CD4-positive, alpha-beta T cell treated with Interleukin-17A for 1 hour (primary cell): Measurements from ENCODE around the gene LCN6.
"Not testable (repeated sequence)": the region's sequence is repeated elsewhere in the genome, so short reads cannot be mapped to it uniquely, and the experiment has no call there.

Source experiments
- DNase-seq: peaks from one replicate; pipeline ENCODE4 v3.0.0-alpha.2; 2020

LCN6 gene

DNA sequence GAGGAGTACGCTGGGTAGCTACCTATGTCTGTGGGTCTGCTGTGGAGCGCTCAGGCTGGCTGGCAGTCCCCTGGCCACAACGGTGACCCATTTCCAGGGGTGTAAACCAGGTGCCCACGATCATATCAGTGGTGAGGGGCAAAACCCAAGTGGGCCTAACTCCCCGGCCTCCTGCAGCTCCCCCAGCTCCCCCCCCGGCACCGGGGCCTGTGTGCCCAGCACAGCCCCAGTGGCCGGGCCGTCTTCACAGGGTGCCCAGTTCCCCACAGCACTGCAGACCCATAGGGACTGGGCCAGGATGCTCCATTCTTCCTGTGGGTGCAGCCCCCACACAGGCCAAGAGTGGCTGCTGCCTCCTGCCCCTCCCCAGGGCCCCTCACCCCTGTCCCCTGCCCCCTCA is 10.7 kb upstream of the LCN6 start:
- DNase-seq: no peak

DNA sequence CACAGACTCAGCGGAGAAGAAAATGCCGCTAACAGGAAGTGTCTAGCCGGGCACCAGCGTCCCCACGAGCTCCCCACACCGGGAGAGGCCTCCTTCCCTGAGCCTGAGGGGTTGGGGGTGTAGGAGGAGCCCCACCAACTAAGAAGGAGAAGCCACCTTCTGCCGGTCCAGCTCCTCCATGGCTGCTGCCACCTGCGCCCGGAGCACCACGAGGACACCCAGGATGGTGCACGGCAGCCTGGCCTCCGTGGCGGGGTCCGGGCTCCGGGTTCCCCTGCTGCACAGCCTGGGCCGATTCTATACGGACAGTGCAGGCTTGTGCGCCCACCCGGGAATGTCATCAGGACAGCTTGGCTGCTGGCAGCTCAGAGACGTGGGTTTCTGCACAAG is 9.4 kb upstream of the LCN6 start:
- DNase-seq: no peak

DNA sequence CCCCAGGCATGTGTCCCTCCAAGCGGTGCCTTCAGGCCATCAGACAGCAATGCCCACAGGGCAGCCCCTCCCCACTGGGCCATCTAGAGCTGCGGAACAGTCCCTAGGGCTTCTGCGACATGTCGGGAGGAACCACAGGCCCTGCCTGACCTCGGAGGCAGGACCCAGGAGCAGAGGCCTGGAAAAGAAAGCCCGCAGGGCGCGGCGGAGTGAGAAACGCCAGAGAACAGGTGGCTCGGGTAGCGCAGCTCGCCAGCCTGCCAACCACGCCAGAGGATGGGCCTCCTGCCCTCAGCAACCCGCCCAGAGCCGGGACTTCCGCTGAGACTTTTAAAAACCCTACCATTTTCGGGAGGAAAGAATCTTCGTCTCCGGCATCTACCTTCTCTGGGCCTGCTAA is 9.0 kb upstream of the LCN6 start:
- DNase-seq: no peak

DNA sequence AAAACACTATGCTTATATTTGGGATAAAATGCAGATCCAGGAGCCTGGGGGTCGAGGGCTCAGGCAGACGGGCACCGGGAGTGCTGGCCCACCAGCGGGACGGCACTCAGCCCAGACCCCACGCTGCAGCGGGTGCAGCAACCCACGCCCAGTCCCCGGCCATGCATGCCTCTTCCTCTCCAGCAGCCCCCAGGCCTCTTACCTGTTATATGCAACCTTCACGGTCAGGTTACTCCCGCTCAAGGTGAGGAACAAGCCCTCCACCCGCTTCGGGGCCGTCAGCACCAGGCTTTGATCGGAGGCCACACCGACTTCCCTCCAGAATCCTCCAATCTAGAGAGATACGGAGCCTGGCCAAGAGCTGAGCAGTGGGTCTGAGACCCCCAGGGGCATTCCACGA is 8.5 kb upstream of the LCN6 start:
- no peak for DNase-seq

DNA sequence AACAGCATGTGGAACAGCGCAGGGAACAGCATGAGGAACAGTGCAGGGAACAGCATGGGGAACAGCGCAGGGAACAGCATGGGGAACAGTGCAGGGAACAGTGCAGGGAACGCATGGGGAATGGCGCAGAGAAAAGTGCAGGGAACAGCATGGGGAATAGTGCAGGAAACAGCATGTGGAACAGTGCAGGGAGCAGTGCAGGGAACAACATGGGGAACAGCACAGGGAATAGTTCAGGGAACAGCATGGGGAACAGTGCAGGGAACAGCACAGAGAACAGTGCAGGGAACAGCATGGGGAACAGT is 7.8 kb upstream of the LCN6 start:
- no peak for DNase-seq

DNA sequence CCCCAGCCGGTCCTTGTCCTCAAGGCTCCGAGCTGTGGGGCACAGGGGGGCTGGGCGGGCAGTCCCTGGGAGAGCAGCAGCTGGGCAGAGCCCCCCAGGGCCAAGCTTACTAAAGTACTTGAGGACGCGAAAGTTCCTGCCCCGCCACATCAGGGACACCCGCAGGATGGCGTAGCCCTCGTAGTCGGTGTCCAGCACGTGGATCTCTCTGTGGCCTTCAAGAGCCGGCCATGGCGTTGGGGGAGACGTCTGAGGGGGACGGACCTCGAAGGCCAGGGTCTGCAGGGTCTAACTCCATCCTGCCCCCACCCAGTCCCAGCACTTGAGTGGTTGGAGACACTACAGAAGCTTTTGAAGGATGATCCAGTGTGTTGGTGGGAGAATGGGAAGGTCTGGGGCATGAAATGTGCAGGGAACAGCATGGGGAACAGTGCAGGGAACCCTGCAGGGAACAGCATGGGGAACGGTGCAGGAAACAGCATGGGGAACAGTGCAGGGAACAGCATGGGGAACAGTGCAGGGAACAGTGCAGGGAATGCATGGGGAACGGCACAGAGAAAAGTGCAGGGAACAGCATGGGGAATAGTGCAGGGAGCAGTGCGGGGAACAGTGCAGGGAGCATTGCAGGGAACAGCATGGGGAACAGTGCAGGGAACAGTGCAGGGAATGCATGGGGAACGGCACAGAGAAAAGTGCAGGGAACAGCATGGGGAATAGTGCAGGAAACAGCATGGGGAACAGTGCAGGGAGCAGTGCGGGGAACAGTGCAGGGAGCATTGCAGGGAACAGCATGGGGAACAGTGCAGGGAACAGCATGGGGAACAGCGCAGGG is 7.2 kb upstream of the LCN6 start:
- DNase-seq: not testable (repeated sequence)

DNA sequence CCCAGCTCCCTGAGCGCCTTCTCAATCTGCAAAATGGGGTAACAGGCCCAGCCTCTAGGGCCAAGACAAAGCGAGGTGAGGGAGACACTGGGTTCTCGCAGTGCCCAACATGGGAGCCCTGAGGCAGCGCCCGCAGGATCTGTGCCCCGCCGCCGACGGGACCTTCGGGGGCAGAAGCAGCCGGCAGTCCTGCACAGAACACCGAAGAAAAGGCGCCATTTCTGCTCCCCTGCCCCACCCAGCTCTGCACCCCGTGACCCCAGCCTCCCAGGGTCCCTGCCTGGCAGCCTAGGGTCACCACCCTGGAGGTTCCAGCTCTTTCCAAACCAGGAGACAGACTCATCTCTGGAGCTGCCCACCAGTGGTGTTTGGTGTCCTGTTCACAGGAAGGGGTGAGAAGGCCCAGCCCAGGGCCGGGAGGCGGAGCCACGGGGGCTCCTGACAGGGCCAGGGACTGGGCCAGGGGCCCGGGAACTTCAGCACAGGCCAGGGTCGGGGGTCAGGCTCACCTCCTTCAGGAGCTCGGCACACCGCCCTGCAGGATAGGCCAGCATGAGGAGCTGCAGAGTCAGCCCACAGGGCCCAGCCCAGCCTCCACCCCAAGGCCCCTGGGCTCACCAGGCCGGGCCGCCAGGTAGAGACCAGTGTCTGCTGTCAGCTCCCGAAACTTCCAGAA is 6.4 kb upstream of the LCN6 start:
- no peak for DNase-seq

DNA sequence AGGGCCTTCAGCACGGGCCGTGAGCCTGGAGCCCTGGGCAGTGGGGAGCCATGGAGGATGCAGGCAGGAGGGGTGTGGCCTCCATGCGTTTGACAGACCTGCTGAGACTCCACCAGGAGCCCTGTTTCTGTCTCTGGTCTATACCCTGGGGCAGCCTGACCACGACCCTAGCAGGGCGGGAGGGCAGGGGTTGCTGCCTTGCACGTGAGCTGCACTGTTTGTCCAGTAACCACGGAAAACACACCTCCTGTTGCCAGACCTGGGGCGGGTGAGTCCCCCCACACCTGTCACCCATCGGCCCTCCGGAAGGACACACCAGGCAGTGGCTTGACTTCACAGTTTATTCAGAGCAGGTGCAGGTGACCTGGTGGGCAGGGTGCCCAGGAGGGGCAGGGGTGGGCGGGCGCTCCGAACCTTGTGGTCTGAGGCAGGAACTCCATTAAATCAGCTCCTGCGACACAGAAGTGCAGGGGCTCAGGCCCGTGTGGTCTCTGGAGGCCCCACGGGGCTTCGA is 5.8 kb upstream of the LCN6 start:
- DNase-seq: no peak

DNA sequence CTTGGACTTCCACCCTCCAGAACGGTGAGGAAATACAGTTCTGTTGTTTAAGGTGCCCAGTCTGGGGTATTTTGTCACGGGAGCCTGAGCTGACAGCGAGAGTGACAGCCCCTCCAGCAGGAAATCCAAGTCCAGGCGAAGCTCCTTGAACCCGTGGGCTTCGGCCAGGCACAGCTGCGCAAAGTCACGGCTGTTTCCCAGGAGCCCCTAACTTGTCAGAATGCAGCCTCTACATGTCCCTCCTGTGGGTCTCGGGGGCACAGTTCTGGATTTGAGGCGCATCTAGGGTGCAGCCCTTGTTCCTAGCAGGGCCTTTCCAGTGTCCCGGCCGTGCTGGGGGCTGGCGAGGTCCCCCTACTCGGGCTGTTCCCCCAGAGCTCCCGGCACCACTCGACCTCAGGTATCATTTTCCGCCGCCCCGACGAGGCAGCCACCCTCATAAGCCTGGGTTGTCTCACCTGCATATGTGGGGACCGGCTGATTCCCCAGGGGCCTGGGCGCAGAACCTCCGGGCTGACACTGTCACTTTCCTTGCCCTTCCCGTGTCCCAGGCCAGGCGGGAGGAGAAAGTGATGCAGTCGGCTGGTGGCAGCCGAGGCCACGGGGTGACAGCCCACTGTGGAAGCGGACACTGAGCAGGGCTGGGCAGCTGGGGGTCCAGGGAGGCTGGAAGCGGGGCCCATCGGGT is 5.2 kb upstream of the LCN6 start:
- DNase-seq: no peak

DNA sequence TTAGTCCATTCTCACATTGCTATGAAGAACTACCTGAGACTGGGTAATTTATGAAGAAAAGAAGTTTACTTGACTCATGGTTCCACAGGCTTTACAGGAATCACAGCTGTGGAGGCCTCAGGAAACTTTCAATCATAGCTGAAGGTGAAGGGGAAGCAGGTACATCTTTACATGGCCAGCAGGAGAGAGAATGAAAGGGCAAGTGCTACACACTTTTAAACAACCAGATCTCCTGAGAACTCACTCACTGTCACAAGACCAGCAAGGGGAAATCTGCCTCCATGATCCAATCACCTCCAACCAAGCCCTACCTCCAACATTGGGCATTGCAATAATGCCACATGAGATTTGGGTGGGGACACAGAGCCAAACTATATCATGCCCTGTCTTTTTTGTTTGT is 3.5 kb upstream of the LCN6 start:
- DNase-seq: no peak

DNA sequence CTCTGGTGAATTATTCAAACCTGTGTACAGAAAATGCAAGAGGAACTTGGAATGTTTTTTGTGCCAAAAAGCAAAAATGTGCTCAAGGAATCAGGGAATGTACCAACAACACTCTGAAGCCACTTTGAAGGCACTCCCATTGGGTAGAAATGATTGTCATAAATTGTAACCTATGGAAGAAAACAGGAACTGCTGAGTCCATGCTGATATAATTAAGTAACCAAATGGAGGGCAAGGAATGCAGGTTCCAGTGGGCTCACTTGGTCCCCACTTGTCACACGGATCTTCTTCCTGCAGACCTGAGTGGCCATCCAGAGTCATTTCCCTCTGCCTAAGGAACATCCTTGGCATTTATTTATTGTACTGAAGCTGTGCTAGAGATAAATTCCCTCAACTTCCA is 2.9 kb upstream of the LCN6 start:
- no peak for DNase-seq

DNA sequence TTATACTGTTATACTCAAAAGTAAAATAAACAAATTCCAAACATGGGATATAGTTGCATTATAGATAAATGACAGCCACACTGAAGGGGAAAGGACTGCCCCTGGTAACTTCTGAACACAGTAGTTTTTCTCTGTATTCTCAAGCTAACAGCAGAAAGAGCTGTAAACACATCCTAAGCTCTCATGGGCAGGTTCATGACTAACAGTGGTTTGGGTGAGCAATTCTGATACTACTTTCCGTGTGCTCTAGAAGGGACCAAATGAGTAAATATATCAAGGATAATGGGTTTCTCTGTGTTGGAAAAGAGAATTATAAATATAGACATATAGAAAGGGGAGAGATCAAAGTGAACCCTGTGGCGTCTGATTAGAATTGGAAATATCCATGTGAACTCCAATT is 2.2 kb upstream of the LCN6 start:
- no peak for DNase-seq

DNA sequence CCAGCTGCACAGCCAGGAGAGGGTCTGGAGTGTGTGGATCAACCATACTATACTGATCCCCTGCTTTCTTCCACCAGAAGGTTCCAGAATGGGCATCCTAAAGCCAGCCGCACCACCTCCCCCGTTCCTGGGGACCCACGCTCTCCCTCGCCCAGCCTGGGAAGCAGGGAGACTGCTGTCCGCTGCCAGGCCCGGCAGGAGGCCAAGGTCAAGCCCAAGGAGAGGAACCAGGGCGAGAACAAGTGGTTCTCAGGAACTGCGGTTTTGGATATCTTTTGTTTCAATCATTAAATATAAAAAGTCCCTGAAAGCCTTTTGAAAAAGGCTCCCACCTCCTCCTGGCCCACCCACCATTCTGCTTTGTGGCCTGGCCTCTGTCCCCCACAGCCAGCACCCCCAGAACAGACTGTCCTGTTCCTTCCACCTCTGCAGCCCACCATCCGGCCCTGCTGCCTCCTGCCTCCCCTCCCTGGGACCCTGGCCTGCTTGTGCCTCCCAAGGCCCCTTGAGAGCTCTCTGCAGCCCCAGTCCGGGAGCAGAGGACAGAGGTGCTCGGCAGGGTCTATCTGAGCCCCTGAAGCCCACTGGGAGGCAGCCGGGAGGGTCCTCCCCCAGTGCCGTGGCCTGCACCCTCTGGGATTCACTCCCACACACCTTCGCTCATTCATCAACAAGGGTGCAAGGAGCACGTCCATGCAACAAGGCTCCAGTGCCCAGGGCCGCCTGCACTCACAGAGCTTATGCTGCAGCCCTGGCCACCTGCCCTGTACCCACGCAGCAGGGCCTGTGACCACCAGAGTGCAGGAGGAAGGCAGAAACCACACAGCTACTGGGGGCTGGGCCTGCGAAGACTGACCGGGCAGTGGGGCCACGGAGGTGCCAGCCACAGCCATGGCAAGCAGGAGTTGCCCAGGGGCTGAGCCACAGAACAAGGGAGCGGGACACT is 614 bp upstream of the LCN6 start:
- DNase-seq: no peak

DNA sequence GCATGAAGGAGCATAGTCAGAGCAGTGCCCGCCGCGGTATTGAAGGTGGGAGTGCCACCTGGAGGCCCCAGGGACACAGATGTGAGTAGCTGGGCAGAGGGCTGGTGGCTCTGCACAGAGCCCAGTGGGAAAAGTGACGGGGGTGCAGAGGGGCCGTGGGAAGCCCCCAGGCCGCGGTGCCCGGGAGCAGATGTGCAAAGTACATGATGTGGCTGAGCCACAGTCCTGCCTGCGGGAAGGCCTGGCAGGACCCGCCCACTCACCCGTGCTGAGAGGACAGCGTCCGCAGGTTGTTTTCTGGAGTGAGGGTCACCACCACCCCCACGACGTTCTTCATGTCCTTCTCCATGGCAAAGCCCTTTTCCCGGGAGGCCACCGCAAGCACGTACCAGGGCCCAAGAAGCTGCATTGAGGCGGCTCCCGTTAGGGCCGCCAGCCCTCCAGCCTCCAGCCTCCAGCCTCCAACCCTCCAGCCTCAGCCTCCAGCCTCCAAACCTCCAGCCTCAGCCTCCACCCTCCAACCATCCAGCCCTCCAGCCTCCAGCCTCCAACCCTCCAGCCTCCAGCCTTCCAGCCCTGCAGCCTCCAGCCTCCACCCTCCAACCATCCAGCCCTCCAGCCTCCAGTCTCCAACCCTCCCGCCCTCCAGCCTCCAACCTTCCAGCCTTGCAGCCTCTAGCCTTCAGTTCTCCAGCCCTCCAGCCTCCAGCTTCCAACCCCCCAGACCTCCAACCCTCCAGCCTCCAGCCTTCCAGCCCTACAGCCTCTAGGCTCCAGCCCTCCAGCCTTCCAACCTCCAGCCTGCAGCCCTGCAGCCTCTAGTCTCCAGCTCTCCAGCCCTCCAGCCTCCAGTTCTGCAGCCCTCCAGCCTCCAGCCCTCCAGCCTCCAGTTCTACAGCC is 914 bp downstream of the LCN6 start:
- DNase-seq: no peak

DNA sequence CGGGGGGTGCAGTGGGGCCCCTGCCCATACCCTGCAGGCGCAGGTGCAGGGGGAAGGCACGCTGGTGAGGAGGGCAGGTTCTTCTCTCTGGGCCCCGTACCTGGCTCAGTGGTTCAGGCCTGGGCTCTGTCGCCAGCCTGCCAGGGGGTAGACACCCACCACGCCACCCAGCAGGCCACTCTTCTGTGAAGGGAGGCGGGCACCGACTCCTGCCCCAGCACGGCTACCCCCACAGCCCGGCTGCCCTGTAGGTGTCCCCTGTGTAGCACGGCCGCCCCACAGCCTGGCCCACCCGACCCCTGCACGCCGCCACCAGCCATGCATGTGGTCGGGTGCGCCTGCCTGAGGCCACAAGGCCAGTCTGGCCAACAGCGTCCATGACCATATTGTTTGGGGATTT is 1.7 kb downstream of the LCN6 start:
- DNase-seq: no peak

DNA sequence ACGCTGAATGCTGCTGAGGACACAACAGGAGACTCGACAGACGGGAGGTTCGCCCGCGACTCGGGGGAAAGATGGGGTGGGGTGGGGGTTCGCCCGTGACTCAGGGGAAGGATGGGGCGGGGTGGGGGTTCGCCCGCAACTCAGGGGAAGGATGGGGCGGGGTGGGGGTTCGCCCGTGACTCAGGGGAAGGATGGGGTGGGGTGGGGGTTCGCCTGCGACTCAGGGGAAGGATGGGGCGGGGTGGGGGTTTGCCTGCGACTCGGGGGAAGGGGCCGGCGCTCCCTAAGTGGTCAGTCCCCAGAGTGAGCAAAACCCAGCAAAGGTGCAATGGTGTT is 2.2 kb downstream of the LCN6 start:
- DNase-seq: no peak

DNA sequence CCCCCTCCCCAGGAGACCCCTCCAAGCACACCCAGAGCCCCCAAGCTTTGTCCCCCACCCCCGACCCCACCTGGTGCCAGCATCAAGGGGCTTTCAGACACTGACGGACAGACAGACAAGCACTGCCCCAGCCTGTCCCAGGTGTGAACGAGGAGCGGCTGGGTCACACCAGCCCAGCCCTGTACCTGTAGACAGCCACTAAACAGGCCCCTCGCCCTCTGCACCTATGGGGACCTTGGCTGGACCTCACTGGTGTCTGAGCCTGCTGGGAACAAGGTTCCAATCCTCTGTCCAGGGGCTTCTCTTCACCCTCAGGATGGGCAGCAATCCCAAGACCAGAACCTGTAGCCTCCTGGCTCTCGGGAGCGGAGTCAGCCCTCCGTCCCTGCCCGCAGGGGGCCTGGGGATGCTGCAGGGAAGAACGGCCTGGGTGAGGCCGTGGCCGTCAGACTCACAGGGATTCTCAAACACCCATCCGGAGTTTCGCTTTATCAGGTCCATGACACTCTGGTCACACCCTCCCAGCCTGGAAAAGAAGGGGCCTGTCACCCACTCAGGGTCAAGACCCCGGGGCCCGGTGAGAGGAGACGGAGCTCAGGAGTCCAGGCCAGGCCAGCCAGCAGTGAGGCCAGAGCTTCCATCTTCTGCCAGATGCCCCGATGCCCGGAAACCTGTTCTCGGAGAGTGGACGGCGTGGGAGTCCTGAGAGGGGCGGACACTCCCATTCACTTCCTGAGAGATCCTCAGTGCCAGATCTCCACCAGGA is 2.8 kb downstream of the LCN6 start:
- DNase-seq: no peak

DNA sequence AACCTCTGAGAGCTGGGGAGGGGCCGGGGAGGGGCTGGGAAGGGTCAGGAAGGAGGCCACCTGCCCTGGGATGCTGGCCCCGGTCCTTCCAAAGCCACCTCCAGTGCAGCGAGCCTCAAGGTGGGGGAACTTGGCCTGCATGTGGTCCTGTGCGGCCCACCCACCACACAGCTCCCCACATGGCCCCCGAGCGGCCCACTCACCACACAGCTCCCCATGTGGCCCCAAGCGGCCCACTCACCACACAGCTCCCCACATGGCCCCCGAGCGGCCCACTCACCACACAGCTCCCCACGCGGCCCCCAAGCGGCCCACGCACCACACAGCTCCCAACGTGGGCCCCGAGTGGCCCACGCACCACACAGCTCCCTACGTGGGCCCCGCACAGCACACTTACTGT is 3.6 kb downstream of the LCN6 start:
- no peak for DNase-seq

DNA sequence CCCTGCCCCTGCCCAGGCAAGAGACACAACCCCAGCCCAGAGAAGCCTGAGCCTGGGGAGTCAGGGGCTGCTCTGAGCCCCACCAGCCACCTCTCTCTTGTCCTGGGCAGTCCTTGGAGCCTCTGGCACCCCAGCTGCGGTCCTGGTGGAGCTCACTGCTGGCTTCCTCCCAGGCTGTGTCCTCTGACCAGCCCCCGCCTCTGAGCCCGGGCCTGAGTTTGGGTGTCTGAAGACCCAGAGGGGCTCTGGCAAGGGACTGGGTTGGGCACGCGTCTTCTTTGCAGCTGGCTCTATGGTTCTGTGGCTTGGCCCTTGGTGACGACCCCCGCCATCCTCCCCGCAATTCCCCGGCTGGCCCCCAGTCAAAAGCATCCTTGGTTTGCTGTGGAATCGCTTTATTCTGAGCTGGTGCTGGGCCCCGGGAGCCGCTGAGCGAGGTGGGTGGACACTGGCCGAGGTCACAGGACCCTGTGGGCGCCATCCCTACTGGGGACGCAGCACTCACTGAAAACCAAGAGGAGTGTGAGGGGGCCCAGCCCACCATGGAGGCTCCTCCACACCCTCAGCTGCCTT is 4.6 kb downstream of the LCN6 start:
- DNase-seq: no peak

DNA sequence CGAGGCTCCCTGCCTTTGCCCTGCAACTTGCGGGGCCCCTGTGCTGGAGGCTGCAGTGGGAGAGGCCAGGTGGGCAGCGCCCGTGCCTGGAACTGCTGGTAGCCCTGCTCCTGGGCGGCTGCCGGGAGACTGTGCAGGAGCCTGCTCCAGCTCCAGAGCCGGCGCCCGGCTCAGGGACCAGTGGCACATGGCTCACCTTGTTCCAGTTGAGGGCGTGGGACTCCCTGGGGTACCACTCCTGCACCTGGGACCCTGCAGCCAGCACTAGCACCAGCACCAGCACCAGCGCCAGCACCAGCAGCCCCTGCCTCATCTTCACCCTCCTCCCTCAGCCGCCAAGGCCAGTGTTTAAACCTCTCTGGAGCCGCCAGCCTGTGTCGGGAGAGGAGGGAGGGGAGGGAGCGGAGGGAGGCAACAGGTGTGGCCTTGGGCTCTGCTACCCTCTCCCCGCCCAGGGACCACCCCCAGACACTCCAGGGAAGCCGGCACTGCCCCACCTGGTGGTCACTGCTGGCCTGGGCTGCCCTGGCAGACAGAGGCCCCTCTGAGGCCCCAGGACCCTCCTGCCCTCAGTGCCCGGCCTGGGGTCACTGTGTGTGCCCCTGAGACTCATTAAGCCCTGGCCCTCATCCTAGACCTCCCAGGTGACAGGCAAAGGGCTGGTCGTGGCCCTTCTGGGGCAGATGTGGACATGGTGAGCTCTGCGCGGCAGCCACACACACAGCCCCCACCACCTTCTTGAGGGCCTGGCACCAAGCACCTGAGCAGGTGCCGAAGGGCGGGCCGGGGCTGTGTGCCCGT is 5.5 kb downstream of the LCN6 start, which contains the start of gene LCN10:
Gene LCN10, minus strand, starts transcription at position 350 of the 801 bp plus-strand sequence. Its CDS starts 37 bp downstream, at position 313.
- DNase-seq: no peak
